ENCODE results near the gene PRSS8.
A peak's percentile ranks its signal among the peaks of the same experiment; 100 is the strongest.
"Not testable (repeated sequence)": the region's sequence is repeated elsewhere in the genome, so short reads cannot be mapped to it uniquely, and the experiment has no call there.

The PRSS8 gene

DNA sequence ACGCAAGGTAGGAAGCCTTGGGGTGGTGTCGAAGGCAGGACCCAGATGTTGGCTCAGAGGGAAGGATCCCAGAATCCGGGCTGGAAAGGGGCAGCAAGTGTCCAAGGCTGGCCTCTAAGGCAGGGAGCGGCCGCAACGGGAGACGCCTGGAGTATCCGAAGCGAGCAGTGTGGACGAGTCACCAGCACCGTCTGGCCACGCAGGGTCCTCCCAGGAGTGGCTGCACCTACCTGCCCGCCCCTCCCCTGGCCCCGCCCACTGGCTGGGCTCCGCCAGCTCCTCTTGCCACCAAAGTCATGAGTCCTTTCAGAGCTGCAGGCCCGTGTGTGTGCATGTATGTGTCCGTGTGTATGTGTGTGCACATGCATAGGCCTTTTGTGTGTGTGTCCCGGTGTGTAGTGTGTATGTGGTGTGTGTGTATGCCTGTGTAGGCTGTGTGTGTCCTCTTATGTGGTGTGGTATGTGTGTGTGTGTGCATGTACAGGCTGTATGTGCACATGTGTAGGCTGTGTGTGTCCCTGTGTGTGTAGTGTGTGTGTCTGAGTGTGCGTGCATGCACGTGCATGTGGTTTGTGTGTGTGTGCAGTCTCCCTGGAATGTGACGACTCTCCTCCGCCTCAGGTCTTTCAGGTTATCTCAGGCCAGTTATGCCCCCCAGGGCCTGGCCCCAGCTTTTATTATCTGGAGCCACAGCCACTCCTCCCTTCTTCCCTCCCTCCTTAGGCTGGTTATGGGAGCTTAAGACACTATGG lies at the start of gene PRSS8:
TSS of gene PRSS8 (minus strand) at position 193 of the 752 bp plus-strand sequence. CDS start 229 bp downstream, outside the sequence.
- DNase-seq (ENCODE audit: low read depth, low spot score) = peak; percentile 75

DNA sequence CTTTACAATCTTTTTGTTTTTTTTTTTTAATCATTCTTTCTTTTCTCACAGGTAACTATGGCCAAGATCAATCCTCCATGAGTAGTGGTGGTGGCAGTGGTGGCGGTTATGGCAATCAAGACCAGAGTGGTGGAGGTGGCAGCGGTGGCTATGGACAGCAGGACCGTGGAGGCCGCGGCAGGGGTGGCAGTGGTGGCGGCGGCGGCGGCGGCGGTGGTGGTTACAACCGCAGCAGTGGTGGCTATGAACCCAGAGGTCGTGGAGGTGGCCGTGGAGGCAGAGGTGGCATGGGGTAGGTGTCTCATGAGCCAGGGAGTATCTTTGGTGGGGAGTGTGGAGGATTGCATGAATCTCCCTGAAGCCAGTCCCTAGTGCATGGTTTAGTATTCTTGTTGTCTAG lies 49.4 kb upstream of the PRSS8 start:
- no peak for DNase-seq (ENCODE audit: low read depth, low spot score)

DNA sequence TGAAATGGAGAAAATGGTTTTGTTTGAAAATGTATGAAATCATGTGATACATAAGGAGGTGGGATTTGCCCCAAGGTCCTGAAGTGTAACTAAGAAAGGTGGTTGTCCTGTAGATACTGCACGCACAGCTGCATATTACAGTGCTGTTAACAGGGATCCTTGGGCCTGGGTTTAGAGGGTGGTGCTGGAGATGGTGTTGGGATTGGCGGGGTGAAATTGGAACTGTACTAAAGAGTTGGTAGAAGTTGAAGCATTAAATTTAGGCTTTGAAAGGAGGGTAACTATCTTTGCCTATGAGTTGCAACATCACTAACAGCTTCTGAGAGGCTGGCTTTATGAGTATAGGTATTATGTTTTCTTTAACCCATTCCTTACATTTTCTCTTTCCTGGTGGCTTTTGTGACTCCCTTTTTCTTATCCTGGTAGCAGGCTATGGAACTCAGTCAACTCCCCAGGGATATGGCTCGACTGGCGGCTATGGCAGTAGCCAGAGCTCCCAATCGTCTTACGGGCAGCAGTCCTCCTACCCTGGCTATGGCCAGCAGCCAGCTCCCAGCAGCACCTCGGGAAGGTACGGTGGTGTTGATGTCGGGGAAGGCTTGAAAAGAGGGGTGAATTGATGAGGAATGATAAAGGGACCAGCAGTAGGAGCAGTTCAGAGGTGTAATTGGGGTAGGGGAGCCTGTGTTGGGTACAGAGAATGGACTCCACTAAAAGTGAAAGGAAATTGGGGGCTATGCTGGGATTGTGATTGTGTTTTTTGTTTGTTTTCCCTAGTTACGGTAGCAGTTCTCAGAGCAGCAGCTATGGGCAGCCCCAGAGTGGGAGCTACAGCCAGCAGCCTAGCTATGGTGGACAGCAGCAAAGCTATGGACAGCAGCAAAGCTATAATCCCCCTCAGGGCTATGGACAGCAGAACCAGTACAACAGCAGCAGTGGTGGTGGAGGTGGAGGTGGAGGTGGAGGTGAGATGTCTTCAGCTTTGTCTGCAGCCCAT lies 48.2 kb upstream of the PRSS8 start:
- DNase-seq (ENCODE audit: low read depth, low spot score) = no peak

DNA sequence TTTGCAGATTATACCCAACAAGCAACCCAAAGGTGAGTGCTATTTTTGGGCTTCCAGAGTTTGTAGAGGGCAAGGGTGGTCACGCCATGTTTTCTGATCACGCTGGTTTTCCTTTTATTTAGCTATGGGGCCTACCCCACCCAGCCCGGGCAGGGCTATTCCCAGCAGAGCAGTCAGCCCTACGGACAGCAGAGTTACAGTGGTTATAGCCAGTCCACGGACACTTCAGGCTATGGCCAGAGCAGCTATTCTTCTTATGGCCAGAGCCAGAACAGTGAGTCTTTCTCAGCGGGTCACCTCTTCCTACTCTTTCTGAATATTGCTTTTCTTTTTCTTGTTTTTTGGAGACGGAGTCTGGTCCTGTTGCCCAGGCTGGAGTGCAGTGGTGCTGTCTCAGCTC lies 46.9 kb upstream of the PRSS8 start:
- no peak for DNase-seq (ENCODE audit: low read depth, low spot score)

DNA sequence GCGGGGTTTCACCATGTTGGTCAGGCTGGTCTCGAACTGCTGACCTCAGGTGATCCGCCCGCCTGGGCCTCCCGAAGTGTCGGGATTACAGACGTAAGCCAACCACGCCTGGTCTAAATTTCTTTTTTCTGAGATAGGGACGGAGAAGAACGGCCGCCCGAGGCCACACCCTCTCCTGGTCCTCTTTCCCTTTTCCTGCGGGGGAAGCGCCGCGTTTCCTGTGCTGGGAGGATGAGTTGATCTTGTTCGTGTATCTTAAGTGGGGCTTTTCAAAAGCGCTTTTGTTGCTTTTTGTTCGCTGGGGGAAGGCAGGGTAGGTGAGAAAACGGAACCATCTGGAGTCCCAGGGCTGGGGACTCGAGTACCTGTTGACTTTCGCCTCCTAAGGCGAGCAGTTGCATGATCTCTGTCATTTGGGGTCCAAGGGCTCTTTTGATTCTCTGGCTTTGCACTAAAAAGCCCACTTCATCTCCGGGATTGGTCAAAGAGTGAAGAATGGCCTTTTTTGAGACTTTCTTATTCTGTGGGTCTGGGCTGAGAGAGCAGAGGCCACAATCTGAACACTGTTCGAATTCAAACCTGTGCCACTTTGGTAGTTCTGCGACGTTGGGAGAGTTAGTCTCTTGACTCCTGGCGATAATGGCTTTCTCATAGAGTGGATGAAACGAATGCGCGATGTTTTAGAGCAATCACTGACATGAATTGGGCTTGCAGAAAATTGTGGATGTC lies 45.7 kb upstream of the PRSS8 start:
- peak; percentile 49 for DNase-seq (ENCODE audit: low read depth, low spot score)

DNA sequence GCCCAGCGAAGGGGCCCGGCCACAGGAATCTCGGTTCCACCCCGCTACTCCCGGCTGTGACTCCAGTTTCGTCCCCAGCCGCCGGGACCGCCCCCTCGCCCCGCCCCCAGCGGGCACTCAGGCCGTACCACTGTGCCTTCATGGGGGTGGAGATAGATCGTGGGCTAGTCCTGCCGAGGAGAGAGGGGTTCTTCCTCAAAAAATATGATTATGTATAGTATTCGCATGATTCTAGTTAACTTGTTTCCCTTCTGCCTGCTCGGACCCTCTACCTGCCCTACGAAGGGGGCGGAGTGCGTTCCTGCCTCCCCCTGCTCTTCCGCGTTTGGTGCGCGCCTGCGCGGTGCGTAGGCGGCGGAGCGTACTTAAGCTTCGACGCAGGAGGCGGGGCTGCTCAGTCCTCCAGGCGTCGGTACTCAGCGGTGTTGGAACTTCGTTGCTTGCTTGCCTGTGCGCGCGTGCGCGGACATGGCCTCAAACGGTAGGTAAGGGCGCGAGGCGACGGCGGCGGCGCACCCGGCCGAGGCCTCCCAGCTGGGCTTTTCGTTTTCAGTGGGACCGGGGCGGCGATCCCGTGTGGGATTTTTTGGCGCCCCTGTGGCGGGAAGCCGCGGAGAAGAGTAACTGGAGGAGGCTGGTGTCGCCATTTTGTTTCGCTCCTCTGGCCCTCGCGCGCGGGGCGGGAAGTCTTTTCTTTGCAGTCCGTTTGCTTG lies 44.4 kb upstream of the PRSS8 start, which contains the start of gene FUS:
TSS of gene FUS (plus strand) at position 393 of the 713 bp plus-strand sequence. CDS start at position 469, 76 bp downstream.
- peak; percentile 94 for DNase-seq (ENCODE audit: low read depth, low spot score)

DNA sequence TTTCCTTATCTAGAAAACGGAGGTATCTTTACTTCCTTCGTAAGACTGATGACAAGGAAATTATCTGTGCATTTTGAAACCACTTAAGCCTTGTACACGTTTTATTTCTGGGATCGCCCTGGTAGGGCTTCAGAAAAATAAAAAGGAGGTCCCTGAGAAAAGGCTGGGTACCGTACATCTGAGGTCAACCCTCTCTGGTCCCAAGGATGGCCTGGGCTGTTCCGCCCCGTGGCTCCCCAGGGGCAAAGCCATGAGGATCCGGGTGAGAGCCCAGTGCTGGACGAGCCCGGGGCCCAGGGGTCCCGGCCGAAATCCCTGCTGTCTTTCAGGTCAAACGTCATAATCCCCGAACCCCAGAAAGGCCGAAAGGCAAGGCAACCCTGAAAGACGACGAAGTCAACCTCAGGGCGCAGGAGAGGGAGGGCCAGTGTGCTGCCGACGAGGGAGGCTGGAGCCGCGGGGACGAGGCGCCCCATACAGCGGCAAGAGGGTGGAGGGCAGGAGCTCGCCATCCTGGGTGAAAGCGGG lies 43.8 kb upstream of the PRSS8 start:
- no peak for DNase-seq (ENCODE audit: low read depth, low spot score)

DNA sequence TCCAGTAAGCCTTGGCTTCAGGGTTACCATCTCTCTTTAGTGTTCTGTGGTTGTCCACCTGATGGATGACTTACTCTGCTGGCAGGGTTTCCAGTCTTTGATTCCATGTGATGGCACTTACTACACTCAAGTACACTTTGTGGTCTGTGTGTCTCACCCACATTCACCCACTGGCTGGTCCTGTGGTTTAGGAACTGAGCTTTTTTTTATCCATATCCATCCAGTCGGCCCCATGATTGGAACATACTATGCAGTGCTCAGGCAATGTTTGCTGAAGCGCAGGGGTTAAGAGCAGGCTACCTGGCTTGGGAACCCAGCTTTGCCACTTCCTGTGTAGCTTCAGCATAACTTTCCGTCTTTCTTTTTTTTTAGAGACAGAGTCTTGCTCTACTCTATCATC lies 41.6 kb upstream of the PRSS8 start:
- no peak for DNase-seq (ENCODE audit: low read depth, low spot score)

DNA sequence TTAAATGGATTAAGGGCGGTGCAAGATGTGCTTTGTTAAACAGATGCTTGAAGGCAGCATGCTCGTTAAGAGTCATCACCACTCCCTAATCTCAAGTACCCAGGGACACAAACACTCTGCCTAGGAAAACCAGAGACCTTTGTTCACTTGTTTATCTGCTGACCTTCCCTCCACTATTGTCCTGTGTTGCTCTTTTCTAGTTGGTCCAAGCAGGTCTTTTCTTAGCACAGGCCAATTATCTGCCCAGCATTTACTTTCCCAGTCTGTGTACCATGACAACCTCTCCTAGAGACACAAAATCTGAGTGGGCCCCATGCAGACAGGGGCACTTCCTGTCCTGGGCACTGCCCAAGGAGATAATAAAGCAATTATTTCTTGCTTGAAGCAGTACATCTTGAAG lies 34.5 kb upstream of the PRSS8 start:
- not testable (repeated sequence) for DNase-seq (ENCODE audit: low read depth, low spot score)

DNA sequence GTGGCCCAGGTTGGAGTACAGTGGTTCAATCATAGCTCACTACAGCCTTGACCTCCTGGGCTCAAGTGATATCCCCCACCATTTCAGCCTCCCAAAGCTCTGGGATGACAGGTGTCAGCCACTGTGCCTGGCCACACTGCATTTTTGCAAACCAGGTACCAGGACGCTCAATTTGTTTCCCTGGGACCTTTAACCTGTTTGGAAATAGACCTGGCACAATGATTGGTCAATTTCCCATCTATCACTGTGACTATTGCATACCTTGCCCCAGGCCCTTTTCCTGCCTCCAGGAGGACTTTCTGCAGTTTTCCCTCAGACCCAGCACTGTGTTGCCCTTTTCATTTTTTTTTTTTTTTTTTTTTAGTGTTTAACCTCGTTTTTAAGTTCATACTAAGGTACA lies 33.3 kb upstream of the PRSS8 start:
- DNase-seq (ENCODE audit: low read depth, low spot score) = peak; percentile 54

DNA sequence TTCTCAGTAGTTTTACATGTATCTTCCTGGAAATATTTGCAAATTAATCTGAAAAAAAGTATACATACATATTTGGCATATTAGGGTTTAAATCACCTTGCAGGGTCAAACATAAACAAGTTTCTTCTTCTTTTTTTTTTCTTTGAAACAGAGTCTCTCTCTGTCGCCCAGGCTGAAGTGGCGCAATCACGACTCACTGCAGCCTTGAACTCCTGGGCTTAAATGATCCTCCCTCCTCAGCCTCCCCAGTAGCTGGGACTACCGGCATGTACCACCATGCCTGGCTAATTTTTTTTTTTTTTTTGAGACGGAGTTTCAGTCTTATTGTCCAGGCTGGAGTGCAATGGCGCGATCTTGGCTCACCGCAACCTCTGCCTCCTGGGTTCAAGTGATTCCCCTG lies 31.8 kb upstream of the PRSS8 start:
- no peak for DNase-seq (ENCODE audit: low read depth, low spot score)

DNA sequence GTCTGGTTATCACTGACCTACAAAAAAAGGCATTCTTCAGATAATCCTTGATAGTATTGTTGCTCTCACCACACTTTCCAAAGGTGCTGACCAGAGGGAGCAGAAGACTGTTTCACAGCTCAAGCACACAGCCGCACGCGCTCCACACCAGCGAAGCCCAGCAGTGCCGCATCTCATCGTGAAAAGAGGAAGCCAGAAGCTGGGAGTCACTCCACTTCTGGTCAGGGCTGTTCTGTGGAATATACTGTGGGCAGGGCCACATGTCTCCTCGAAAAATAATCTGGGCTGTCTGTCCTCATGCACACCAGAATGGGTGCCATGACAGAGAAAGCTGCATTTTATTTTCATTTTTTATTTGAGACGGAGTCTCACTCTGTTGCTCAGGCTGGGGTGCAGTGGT lies 21.6 kb upstream of the PRSS8 start:
- DNase-seq (ENCODE audit: low read depth, low spot score) = no peak

DNA sequence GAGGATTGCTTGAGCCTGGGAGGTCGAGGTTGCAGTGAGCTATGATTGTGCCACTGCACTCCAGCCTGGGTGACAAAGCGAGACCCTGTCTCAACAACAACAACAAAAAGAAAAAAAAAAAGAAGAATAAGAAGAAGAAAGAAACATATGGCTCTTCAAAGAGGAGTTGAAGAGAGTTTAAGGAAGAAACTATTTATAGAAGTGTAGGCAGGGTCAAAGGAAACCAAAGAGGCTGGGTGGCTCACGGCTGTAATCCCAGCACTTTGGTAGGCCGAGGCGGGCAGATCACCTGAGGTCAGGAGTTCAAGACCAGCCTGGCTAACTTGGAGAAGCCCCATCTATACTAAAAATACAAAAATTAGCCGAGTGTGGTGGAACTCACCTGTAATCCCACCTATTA lies 15.4 kb upstream of the PRSS8 start:
- not testable (repeated sequence) for DNase-seq (ENCODE audit: low read depth, low spot score)

DNA sequence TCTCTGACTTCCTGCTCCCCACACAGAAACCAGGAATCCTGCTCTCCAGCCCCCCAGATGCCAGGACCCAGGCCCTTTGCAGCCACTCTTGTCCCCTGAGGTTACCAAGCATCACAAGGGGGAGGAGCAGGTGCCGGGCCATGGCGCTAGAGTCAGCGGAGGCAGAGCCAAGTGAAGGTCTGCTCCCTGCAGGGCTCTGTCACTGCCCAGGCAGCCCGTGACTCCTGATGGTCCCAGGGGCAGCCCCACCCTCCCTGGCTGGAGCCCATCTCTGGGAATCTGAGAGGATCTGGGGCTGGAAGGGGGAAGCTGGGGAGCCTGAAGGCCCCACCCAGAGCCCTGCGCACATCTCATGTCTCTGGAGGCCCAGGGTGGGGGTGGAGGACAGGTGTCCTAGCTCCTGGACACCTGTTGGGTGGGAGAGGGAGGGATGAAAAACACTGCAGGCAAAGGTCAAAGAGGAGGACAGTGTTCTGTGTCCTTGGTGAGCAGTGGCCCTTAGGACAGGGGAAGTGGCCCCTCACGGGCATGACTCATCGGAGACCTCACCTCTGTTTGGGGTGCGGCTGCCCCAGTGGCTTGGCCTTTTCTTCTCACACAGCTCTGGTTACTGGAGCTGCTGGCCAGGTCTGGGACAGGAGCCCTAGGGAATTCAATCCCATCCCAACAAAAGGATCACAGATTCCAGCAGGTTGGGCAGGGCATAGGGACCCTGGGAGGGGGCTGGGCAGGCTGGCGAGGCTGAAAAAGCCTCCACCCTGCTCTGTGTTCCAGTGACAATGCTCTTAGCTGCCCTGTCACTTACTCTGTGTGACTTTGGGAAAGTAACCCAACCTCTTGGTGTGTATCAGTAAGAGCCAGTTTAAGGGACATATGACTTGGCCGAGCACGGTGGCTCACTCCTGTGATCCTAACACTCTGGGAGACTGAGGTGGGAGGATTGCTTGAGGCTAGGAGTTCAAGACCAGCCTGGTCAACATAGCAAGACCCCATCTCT lies 14.7 kb upstream of the PRSS8 start, which contains the start of gene PRSS36:
TSS of gene PRSS36 (minus strand) at position 173 of the 997 bp plus-strand sequence. CDS start at position 142, 31 bp downstream.
- peak; percentile 76 for DNase-seq (ENCODE audit: low read depth, low spot score)

DNA sequence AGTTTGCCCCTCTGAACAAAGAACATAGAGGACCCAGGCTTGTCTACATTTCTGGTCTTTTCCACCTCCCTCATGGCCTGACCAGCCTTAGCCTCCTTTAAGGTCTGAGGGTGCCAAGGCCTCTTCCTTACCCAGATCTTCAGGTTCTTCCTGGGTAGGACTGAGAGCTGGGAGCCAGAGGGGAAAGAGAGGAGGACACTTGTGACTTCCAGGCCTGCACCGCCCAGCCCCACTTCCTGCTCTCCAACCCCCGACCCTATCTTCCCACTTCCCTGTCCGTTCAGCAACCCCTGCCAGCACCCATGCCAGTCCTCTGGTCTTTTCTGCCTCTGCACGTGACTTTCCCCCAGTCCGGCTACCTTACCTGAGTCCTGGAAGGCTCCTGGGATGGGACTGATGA lies 13.8 kb upstream of the PRSS8 start:
- DNase-seq (ENCODE audit: low read depth, low spot score) = no peak

DNA sequence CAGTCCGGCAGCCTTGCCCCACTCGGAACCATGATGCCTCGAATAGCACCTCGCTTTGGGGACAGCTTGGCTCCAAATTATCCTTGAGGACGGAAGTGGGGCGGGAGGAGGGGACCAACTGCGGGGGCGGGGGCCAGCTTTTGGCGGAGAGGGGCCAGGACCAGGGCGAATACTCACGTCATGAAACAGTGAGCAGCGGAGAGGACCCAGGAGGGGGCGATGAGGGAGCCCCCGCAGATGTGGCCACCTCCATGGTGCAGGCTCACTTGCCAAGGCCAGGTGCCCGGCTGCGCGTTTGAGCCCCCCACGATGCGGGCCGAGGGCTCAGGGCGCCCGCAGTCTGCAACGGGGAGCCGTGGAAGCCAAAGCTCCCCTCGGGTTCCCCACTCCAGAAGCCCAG lies 13.4 kb upstream of the PRSS8 start:
- DNase-seq (ENCODE audit: low read depth, low spot score) = no peak

DNA sequence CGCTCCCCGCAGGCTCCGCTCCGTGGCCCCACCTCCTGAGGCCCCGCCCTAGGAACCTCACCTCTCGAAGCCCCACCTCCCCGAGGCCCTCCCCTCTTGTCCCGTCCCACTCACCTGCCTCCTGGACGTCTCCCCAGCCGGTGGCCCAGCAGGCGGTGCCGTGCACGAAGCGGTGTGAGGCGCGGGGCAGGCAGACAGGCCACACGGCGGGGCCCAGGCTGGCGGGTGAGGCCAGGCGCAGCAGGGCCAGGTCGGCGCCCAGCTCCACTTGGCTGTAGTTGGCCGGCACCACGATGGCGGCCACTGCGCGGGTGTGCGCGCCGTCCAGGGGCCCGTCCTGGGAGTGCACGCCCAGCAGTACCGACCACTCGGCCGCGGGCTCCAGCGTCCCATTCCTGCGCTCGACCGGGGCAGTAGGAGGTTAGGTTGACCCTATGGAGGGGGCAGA lies 12.8 kb upstream of the PRSS8 start:
- DNase-seq (ENCODE audit: low read depth, low spot score) = peak; percentile 45

DNA sequence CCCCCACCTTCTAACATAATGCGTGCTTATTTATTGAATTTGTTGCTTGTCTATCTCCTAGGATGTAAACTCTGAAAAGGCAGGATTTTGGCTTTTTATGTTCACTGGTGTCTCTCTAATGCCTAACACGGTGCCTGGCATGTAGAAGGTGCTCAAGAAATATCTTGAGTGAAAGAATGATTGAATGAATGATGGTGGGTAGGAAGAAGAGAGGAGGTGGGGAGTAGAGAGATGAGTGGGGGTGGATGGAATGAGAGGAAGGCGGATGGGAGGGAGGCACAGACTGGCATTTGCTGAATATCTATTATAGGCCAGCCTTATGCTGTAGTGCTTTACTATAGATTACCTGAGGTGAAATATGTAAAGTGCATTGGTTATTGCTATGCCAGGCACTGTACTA lies 12.0 kb upstream of the PRSS8 start:
- DNase-seq (ENCODE audit: low read depth, low spot score) = no peak

DNA sequence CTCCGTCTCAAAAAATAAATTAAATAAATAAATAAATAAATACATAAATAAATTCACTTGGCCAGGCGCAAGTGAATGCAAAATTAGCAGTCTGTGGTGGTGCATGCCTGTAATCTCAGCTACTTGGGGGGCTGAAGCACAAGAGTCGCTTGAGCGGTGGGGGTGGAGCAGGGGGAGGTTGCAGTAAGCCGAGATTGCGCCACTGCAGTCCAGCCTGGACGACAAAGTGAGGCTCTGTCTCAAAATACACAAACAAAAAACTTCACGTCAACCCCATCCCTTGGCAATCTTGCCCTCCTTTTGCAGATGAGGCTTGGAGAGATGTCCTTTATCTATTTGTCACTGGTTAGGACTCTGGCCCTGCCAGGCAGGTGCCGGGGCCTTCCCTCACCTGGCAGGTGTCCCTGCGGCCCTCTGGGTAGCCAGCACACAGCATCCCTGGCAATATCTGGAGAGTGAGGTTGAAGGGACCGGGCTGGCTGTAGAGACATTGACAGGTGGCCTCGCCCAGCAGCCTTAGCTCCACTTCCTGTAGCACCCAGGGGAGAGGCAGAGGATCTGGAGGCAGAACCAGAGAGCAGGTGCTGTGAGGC lies 10.0 kb upstream of the PRSS8 start:
- no peak for DNase-seq (ENCODE audit: low read depth, low spot score)
